ENCODE measurements around the gene C22orf15. TPM values are rescaled to one million over a fixed set of nuclear protein-coding genes. Genes with fewer than 3 reads are reported as not detected.

The C22orf15 gene
- total and polyA plus RNA-seq, 8 donors = not detected

DNA sequence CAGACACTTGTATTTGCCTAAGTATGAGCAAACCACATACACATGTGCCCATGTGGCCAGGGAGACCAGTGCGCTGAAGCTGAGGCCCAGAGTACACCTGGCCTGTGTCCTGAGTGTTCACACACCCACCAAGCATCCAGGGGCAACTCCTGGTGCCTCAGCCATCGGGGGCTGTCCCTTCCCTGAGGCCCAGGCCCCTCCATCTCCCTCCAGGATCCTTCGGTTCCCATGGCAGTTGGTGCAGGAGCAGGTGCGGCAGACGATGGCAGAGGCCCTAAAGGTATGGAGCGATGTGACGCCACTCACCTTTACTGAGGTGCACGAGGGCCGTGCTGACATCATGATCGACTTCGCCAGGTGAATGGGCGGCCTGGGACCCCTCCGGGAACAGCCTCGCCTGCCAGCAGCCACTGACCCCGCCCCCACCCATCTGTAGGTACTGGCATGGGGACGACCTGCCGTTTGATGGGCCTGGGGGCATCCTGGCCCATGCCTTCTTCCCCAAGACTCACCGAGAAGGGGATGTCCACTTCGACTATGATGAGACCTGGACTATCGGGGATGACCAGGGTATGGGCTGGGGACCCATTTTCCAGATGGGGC, 17.5 kb downstream of the C22orf15 start:
- H3K4me1 ChIP-seq = peaks cover 7 to 9% (median 8%) of the 10 kb centered on the region in 3 donors
- intact Hi-C loops (cut with DNase I) = no loop called here
- 85 to 87% methylated on average over 20 of the region's 20 CpGs for WGBS, 2 donors
- TF ChIP-seq CTCF (IDR thresholded peaks at IDR 0.05) = no peak
- H3K36me3 ChIP-seq = no peaks in the 10 kb centered on the region
- no peaks in the 10 kb centered on the region for H3K27me3 ChIP-seq
- no peak overlapping the region for H3K27ac ChIP-seq
- ATAC-seq (no peak), FAIRE-seq (no peak), DNase-seq (no peak)
- no peak overlapping the region for H3K4me3 ChIP-seq
- H3K9me3 ChIP-seq = no peaks in the 10 kb centered on the region

- no peaks in the 10 kb centered on the region for H3K27me3 ChIP-seq
- no peak overlapping the region for H3K27ac ChIP-seq
- no peak for TF ChIP-seq CTCF (IDR thresholded peaks at IDR 0.05)
- ATAC-seq (no peak), FAIRE-seq (no peak), DNase-seq (no peak)
- no peaks in the 10 kb centered on the region for H3K36me3 ChIP-seq
- no peak overlapping the region for H3K4me3 ChIP-seq
- intact Hi-C loops (cut with DNase I) = no loop called here
- H3K4me1 ChIP-seq = peaks cover 7 to 9% (median 8%) of the 10 kb centered on the region in 3 donors
- H3K9me3 ChIP-seq = no peaks in the 10 kb centered on the region
- WGBS, 2 donors = 88 to 90% methylated on average over 15 of the region's 15 CpGs
Measured at GRCh38 chr22:23781065-23781464, 18.3 kb downstream of the C22orf15 start.

- FAIRE-seq = no peak
- WGBS, 2 donors = 83 to 89% methylated on average over 14 of the region's 14 CpGs
- peaks cover 7 to 13% (median 8%) of the 10 kb centered on the region in 3 donors for H3K4me1 ChIP-seq
- no peak for TF ChIP-seq CTCF (IDR thresholded peaks at IDR 0.05)
- ATAC-seq = no peak
- DNase-seq = no peak
- no peak overlapping the region for H3K4me3 ChIP-seq
- intact Hi-C loops (cut with DNase I) = no loop called here
- no peaks in the 10 kb centered on the region for H3K9me3 ChIP-seq
- no peaks in the 10 kb centered on the region for H3K36me3 ChIP-seq
- H3K27me3 ChIP-seq = no peaks in the 10 kb centered on the region
- H3K27ac ChIP-seq = no peak overlapping the region
Measured at GRCh38 chr22:23781511-23782183, 18.9 kb downstream of the C22orf15 start.

GRCh38 chr22:23782252-23782651, 19.5 kb downstream of the C22orf15 start:
- no peak for ATAC-seq
- no peak for TF ChIP-seq CTCF (IDR thresholded peaks at IDR 0.05)

DNA sequence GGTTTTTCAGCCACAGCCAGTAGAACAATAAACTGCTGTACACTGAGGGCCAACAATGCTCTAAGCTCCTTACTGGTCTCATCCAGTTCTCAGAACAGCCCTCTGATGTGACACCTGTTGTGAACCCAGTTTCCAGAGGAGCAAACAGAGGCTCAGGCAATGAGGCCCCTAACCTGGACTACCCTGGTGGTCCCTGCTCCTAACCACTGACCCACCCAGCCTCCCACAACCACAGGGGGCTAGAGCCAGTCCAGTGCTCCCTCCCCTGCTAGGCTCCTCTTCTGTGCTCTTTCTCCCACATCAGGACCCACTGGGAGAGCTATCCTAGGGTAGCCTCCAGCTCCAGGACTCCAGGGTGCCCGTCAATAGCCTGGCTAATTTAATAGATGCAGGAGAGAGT, 19.9 kb downstream of the C22orf15 start:
- Histone ChIP-seq H3K4me1 (peaks cover 7 to 13% (median 8%) of the 10 kb centered on the region in 3 donors), H3K27me3 (no peaks in the 10 kb centered on the region), H3K27ac (no peak overlapping the region), H3K36me3 (no peaks in the 10 kb centered on the region), H3K9me3 (no peaks in the 10 kb centered on the region), H3K4me3 (no peak overlapping the region)
- DNase-seq = no peak
- intact Hi-C loops (cut with DNase I) = no loop called here
- FAIRE-seq = no peak
- TF ChIP-seq CTCF (IDR thresholded peaks at IDR 0.05) = no peak
- 77 to 96% methylated on average over 1 of the region's 1 CpG for WGBS, 2 donors
- no peak for ATAC-seq

More at GRCh38 chr22:23782252-23782651, 19.5 kb downstream of the C22orf15 start:
- FAIRE-seq (no peak), DNase-seq (no peak)
- no peak overlapping the region for H3K27ac ChIP-seq
- intact Hi-C loops (cut with DNase I) = no loop called here
- peaks cover 7 to 13% (median 8%) of the 10 kb centered on the region in 3 donors for H3K4me1 ChIP-seq
- no peaks in the 10 kb centered on the region for H3K36me3 ChIP-seq
- no peak overlapping the region for H3K4me3 ChIP-seq
- H3K9me3 ChIP-seq = no peaks in the 10 kb centered on the region
- 88 to 92% methylated on average over 16 of the region's 16 CpGs for WGBS, 2 donors
- H3K27me3 ChIP-seq = no peaks in the 10 kb centered on the region
